Karpas-422 (cell line): ENCODE results near the gene CCNY. TPM values are rescaled to one million over a fixed set of nuclear protein-coding genes. Genes with fewer than 3 reads are reported as not detected.

Experiments used
- DNase-seq: peaks from one replicate; pipeline ENCODE4 v3.0.0-alpha.2; 2015
- H2AFZ ChIP-seq: fragments of 200-600 bp; sonication (generic); 2 replicates; pipeline ENCODE4 v1.6.1; 2014; ENCODE audit warnings: antibody characterized with exemption, low read length, mixed read lengths
- H3K27ac ChIP-seq: fragments of 200-600 bp; sonication (generic); 2 replicates; pipeline ENCODE4 v1.5.1; 2014; ENCODE audit warnings: mild to moderate bottlenecking, low read length, moderate library complexity
- H3K27me3 ChIP-seq: fragments of 200-600 bp; sonication (generic); 2 replicates; pipeline ENCODE4 v1.6.1; 2014; ENCODE audit warnings: low read length, mixed read lengths
- H3K36me3 ChIP-seq: fragments of 200-600 bp; sonication (generic); 2 replicates; pipeline ENCODE4 v1.6.1; 2014; ENCODE audit warnings: low read length, mixed read lengths; ENCODE audit not compliant: insufficient read depth
- H3K4me1 ChIP-seq: fragments of 200-600 bp; sonication (generic); 2 replicates; pipeline ENCODE4 v1.6.1; 2014; ENCODE audit warnings: mild to moderate bottlenecking, low read length, mixed read lengths
- H3K4me2 ChIP-seq: fragments of 200-600 bp; sonication (generic); 2 replicates; pipeline ENCODE4 v1.6.1; 2014; ENCODE audit warnings: low read length, low read depth, mild to moderate bottlenecking; ENCODE audit not compliant: poor library complexity, severe bottlenecking
- H3K4me3 ChIP-seq: fragments of 200-600 bp; sonication (generic); 2 replicates; pipeline ENCODE4 v1.5.1; 2014; ENCODE audit warnings: mild to moderate bottlenecking, antibody characterized with exemption, low read length, mixed read lengths
- H3K79me2 ChIP-seq: fragments of 200-600 bp; sonication (generic); 2 replicates; pipeline ENCODE4 v1.6.1; 2014; ENCODE audit warnings: mild to moderate bottlenecking, low read length, mixed read lengths
- H3K9ac ChIP-seq: fragments of 200-600 bp; sonication (generic); 2 replicates; pipeline ENCODE4 v1.6.0; 2014; ENCODE audit warnings: low read length
- H3K9me2 ChIP-seq: fragments of 200-600 bp; sonication (generic), shearing (Covaris generic); replicated peaks from 2 replicates; pipeline ENCODE4 v1.6.0; 2014; ENCODE audit warnings: mild to moderate bottlenecking, low read length, moderate library complexity; ENCODE audit not compliant: insufficient read depth
- H3K9me3 ChIP-seq: fragments of 300-700, 200-600 bp; sonication (generic); 2 replicates; pipeline ENCODE4 v1.6.1; 2014; ENCODE audit warnings: low read length, mixed read lengths
- H4K20me1 ChIP-seq: fragments of 200-600 bp; sonication (generic); 2 replicates; pipeline ENCODE4 v1.6.1; 2014; ENCODE audit warnings: mild to moderate bottlenecking, antibody characterized with exemption, low read length, low read depth; ENCODE audit not compliant: insufficient read depth
- total RNA-seq: library from RNA; depleted of rRNA; stranded (reverse); fragments of >200 nt; shearing (Covaris generic); gene quantifications from 2 replicates; pipeline ENCODE4 v1.2.3, GENCODE V29; 2014; ENCODE audit warnings: low replicate concordance

The CCNY gene
- total RNA-seq, 1 experiment from 2014 or later: 19.4 TPM

DNA sequence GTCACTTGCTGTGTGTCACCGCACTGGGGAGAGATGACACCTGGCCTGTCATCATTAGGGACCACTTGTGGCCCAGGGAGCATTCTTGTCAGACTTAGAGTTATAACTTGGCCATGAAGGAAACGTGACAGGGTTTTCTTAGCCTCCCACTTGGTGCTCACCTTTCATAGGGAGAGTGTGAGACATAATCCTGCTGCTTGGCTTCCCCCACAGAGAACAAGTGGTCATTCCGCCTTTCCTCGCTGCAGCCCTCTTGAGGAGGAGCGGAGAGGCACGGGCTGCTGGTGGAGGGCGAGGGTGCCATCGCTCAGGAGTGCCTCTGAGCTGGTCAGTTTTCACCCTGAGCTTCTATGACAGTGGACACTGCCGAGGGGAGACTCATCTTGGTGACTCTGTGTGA is 143.8 kb downstream of the CCNY start:
- Histone ChIP-seq H3K9me2 (no peaks in the 10 kb centered on the region), H4K20me1 (peaks cover 18% of the 10 kb centered on the region; the same call in 1 of the 2 replicates), H3K9ac (no peak overlapping the region), H3K27me3 (no peaks in the 10 kb centered on the region), H2AFZ (no peak overlapping the region), H3K4me3 (no peak overlapping the region), H3K27ac (no peak overlapping the region), H3K9me3 (no peaks in the 10 kb centered on the region), H3K4me2 (no peak overlapping the region), H3K36me3 (no peaks in the 10 kb centered on the region), H3K4me1 (no peaks in the 10 kb centered on the region), H3K79me2 (no peaks in the 10 kb centered on the region)
- DNase-seq: no peak

DNA sequence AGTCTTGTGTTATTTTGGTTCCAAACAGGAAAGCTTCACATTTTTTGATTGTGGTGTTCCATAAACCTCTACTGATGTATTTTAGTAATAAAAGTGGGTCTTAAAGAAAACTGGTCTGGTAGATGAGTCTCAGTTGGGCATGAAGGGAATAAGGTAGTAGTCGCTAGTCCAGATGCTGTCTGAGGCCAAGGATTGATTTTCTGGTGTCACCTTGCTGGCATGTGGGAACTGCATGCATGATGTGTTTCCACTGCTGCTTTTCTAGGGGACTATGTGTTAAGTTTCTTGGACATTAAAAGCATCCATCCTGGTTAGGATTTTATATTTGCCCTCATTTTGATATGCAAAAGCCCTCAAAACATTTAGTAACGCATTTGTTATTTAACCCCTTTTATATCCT is 145.1 kb downstream of the CCNY start:
- Histone ChIP-seq H3K36me3 (no peaks in the 10 kb centered on the region), H3K9me2 (no peaks in the 10 kb centered on the region), H3K4me3 (no peak overlapping the region)

DNA sequence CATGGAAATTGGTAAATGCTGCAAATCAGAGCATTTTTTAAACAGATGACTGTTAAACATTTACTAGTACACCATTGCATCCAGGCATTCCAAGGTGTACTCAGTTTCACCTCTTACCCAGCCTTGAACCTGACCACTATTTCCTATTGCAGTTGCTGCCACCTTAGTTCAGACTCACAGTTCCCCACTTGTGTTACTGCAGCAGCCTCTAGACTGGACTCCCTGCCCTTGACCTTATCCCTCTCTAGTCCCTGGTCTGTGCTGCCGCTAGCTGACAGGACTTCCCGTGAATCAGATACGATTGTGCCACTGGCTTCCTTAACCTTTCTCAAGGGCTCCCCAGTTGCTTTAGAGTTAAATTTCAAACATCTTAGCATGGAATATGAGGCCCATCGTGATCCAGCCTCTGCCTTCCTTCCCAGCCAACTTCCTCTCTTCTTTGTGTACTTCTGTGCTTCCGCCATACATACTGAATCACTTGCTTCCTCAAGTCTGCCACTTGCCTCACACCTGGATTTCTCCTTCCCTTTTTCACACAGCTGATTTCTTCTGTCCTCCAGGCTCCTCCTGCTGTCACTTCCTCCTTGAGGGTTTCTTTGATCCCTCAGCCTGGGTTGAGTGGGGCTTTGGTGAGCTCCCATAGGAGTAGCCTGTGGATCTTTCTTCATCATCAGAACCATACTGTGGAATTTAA is 150.1 kb downstream of the CCNY start:
- no peak overlapping the region for H3K4me3 ChIP-seq
- no peaks in the 10 kb centered on the region for H3K9me2 ChIP-seq
- H2AFZ ChIP-seq: no peak overlapping the region
- no peak for DNase-seq
- 0 out of 2 replicates have a peak, but pooled peaks cover 5% of the 10 kb centered on the region for H4K20me1 ChIP-seq
- H3K4me2 ChIP-seq: no peak overlapping the region
- H3K36me3 ChIP-seq: no peaks in the 10 kb centered on the region
- no peaks in the 10 kb centered on the region for H3K27me3 ChIP-seq
- no peaks in the 10 kb centered on the region for H3K79me2 ChIP-seq
- no peaks in the 10 kb centered on the region for H3K9me3 ChIP-seq
- no peak overlapping the region for H3K27ac ChIP-seq
- no peaks in the 10 kb centered on the region for H3K4me1 ChIP-seq
- no peak overlapping the region for H3K9ac ChIP-seq

More for the DNA sequence above, 145.1 kb downstream of the CCNY start:
- no peak overlapping the region for H2AFZ ChIP-seq
- H3K4me1 ChIP-seq: no peaks in the 10 kb centered on the region
- H3K27ac ChIP-seq: no peak overlapping the region
- DNase-seq: no peak
- H3K79me2 ChIP-seq: no peaks in the 10 kb centered on the region
- no peaks in the 10 kb centered on the region for H3K9me3 ChIP-seq
- H4K20me1 ChIP-seq: peaks cover 18% of the 10 kb centered on the region; the same call in 1 of the 2 replicates
- H3K4me2 ChIP-seq: no peak overlapping the region
- no peak overlapping the region for H3K9ac ChIP-seq
- H3K27me3 ChIP-seq: no peaks in the 10 kb centered on the region

DNA sequence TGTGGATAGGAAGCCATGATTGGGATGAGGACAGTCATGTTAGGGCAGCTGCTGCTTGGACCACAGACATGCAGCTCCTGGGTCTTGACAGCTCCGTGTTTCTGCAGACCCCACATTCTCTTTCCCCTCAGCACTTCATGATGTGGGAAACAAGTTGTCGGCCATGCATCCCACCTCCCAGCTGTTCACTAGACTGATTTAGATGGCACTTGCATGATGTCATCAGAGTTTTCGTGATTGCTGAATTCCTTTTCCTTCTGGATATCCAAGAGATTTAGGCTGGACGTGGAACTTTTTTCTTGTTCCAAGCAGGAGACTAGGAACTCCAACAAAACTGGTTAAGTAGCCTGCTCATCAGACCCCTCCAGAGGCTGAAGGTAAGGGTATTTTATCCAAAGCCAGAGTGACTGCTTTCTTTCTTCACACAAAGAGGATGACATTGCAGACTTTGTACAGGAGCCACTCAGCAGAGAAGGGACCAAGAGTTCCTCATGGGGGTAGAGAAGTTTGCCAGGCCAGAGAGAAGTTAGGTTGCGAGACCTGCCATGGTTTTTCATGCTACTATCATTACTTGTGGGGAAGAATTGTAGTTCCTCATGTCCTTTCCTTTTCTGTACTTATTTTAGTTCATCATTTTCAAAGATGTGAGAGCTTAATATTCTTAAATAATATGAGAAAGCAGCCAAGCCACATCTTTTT is 151.2 kb downstream of the CCNY start:
- H3K36me3 ChIP-seq: no peaks in the 10 kb centered on the region
- no peaks in the 10 kb centered on the region for H3K9me2 ChIP-seq
- H3K4me2 ChIP-seq: no peak overlapping the region
- no peak overlapping the region for H3K4me3 ChIP-seq
- H3K27ac ChIP-seq: no peak overlapping the region
- no peak overlapping the region for H3K9ac ChIP-seq
- H2AFZ ChIP-seq: no peak overlapping the region
- peaks cover 4% of the 10 kb centered on the region; the same call in 1 of the 2 replicates for H4K20me1 ChIP-seq
- no peaks in the 10 kb centered on the region for H3K79me2 ChIP-seq
- DNase-seq: no peak
- H3K4me1 ChIP-seq: no peaks in the 10 kb centered on the region
- no peaks in the 10 kb centered on the region for H3K9me3 ChIP-seq
- no peaks in the 10 kb centered on the region for H3K27me3 ChIP-seq

DNA sequence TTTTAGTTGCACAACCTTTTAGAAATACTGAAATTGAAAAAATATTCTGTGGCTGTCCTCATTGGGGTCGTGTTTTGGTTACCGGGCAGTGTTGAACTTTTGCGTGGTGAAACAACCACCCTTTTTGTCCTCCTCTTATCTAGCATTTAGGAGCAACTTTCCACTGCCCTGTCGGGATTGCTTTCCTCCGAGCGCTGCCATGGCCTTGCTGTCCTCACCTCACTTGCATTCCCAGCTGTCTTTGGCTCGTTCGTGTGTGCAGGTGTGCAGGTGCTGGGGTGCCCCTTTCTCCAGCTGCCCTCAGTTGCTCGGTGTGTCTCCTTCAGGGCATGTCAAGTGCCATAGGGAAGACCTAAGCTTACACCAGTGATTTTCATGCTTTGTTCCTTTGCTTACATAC is 151.9 kb downstream of the CCNY start:
- no peak overlapping the region for H3K4me2 ChIP-seq
- H3K79me2 ChIP-seq: no peaks in the 10 kb centered on the region
- no peaks in the 10 kb centered on the region for H3K36me3 ChIP-seq
- H3K9me2 ChIP-seq: no peaks in the 10 kb centered on the region
- peaks cover 4% of the 10 kb centered on the region; the same call in 1 of the 2 replicates for H4K20me1 ChIP-seq
- no peaks in the 10 kb centered on the region for H3K4me1 ChIP-seq
- no peak for DNase-seq
- no peak overlapping the region for H3K9ac ChIP-seq
- no peaks in the 10 kb centered on the region for H3K9me3 ChIP-seq
- H2AFZ ChIP-seq: no peak overlapping the region
- no peak overlapping the region for H3K27ac ChIP-seq
- no peaks in the 10 kb centered on the region for H3K27me3 ChIP-seq
- no peak overlapping the region for H3K4me3 ChIP-seq

DNA sequence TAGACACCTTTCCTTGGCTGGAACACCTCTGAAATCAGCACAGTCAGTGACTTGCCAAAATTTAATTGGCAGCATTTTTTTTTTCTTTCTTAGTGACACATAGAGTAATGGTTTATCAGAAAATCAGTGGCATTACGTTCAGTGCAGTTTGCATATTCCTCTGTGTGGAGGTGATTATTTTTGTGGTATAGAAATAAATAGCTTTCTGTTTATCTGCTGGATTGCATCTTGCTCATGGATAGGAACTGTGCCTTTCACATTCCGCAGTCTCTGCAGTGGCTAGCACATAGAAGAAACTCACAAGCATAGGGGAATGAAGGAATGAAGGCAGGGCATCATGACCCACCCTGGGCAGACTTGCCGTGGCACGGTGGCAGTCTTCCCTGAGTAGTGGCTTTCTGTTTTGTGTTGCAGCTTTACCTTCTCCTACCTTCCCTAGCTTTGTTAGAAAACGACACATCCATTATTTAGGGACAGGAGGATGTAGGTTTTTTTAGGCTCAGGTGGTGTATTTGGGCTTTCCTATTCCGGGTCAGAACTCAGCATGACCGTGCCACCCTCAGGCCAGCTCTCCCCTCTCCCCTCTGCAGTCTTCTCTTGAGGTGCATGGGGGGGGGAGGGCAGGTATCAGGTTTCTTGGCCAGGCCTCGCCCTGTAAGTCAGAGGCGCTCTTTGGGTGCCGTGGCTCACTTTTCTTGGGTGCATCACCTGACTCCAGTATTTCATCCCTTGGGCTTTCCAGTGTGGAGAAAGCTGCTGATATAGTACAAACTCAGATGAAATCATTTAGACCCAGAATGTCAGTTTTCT is 156.3 kb downstream of the CCNY start:
- Histone ChIP-seq H3K27ac (no peak overlapping the region), H3K9ac (no peak overlapping the region)

DNA sequence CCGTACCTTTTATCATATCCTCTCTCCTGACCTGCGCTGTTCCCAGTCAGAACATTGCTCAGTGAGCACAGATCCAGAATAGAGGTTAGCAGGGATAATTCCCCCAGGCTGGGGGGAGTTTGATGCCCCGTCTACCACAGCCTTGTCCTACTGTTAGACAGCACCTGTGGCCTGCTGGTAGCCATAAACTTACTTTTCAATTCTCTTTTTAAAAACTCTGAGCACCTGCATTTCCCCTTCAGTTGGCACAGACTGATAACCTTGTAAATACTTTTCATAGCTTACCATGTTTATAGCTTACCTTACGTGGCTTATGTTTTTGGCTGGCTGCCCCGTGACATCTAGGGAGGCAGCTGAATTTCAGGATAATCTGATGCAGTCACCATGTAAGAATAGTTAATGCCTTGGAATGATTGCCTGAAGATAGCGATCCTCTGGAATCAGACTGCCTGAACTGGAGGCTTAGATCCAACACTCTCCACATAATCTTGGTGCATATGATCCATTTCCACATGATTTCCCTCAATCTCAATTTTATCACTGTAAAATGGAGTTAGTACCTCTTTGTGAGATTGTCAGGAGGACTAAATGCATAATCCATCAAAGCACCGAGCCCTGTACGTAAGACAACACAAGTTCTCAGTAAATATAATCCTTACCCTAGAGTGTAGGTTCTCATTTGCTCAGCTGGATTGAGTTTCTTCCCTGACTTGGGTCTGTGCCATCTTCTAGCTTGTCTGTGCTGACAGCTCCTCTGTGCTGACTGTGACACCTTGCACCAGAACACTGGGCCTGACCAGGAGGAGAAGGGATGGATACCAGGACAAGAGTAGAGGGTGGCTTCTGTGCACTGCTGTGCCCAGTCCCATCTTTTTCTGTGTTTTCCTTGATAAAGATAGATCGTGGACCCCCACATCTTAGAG is 157.1 kb downstream of the CCNY start:
- no peak for DNase-seq
- H3K9ac ChIP-seq: no peak overlapping the region
- no peak overlapping the region for H3K4me2 ChIP-seq
- no peaks in the 10 kb centered on the region for H3K79me2 ChIP-seq
- no peaks in the 10 kb centered on the region for H3K36me3 ChIP-seq
- no peak overlapping the region for H3K4me3 ChIP-seq
- H3K27ac ChIP-seq: no peak overlapping the region
- H3K9me3 ChIP-seq: no peaks in the 10 kb centered on the region
- peaks cover 13% of the 10 kb centered on the region for H3K4me1 ChIP-seq
- H4K20me1 ChIP-seq: peaks cover 21% of the 10 kb centered on the region
- no peak overlapping the region for H2AFZ ChIP-seq
- H3K9me2 ChIP-seq: no peaks in the 10 kb centered on the region
- H3K27me3 ChIP-seq: no peaks in the 10 kb centered on the region

More for the DNA sequence above, 156.3 kb downstream of the CCNY start:
- Histone ChIP-seq H3K4me2 (no peak overlapping the region), H3K79me2 (no peaks in the 10 kb centered on the region), H3K27me3 (no peaks in the 10 kb centered on the region), H3K36me3 (no peaks in the 10 kb centered on the region), H3K9me2 (no peaks in the 10 kb centered on the region), H3K9me3 (no peaks in the 10 kb centered on the region), H3K4me3 (no peak overlapping the region), H3K4me1 (peaks cover 10% of the 10 kb centered on the region), H2AFZ (no peak overlapping the region), H4K20me1 (peaks cover 13% of the 10 kb centered on the region)
- DNase-seq: no peak
